NB4 (cell line): ENCODE measurements around the gene SMARCA2.

Experiments used
- DNase-seq: peaks from one replicate; pipeline ENCODE4 v3.0.0; 2010; ENCODE audit warnings: low read depth
- H3K4me3 ChIP-seq: one replicate; pipeline ENCODE4 v1.5.1; 2011; ENCODE audit warnings: mild to moderate bottlenecking, low read depth, low read length, moderate library complexity
- CTCF ChIP-seq: IDR thresholded peaks from one replicate; pipeline ENCODE4 v1.5.1; 2012; ENCODE audit warnings: low read depth, low read length
- MAX ChIP-seq: IDR thresholded peaks from 2 replicates; pipeline ENCODE4 v1.6.1; 2011; ENCODE audit warnings: low read depth, low read length
- MYC ChIP-seq: IDR thresholded peaks from 2 replicates; pipeline ENCODE4 v1.6.1; 2011; ENCODE audit warnings: low read depth, low read length
- POLR2A ChIP-seq: IDR thresholded peaks from 2 replicates; pipeline ENCODE4 v1.6.1; 2011; ENCODE audit warnings: mild to moderate bottlenecking; ENCODE audit not compliant: insufficient read length; ENCODE audit errors: extremely low read depth

SMARCA2 gene

GRCh38 chr9:2008372-2008771, 6.8 kb upstream of the SMARCA2 start:
- no peak overlapping the region for H3K4me3 ChIP-seq
- TF ChIP-seq CTCF (no peak), POLR2A (no peak), MYC (no peak), MAX (no peak)
- no peak for DNase-seq

GRCh38 chr9:2012347-2012746, 2.8 kb upstream of the SMARCA2 start:
- no peak for DNase-seq
- no peak overlapping the region for H3K4me3 ChIP-seq
- TF ChIP-seq MYC: no peak
- no peak for TF ChIP-seq POLR2A
- no peak for TF ChIP-seq MAX
- TF ChIP-seq CTCF: no peak

- no peak for TF ChIP-seq POLR2A
- no peak for TF ChIP-seq MYC
- TF ChIP-seq CTCF: no peak
- no peak for TF ChIP-seq MAX
- DNase-seq: peak; percentile 75
- H3K4me3 ChIP-seq: peak overlapping the region; percentile 78
Observed at GRCh38 chr9:2013743-2014475, 1.2 kb upstream of the SMARCA2 start.

GRCh38 chr9:2015581-2016407, 647 bp downstream of the SMARCA2 start:
- peak overlapping the region; percentile 64 for H3K4me3 ChIP-seq
- no peak for TF ChIP-seq CTCF
- no peak for TF ChIP-seq MAX
- no peak for TF ChIP-seq MYC
- peak; percentile 80 for DNase-seq

- DNase-seq: peak; percentile 89
- TF ChIP-seq CTCF: no peak
- TF ChIP-seq POLR2A: peak; percentile 68
- peak; percentile 67; the same call in 1 of the 2 replicates for TF ChIP-seq MYC
- peak; percentile 63 for TF ChIP-seq MAX
- H3K4me3 ChIP-seq: peak overlapping the region; percentile 64
Observed at GRCh38 chr9:2016408-2017330, 1.5 kb downstream of the SMARCA2 start.
